NAMALWA (cell line): ENCODE data around the gene LIME1.
"Not testable (repeated sequence)": the region's sequence is repeated elsewhere in the genome, so short reads cannot be mapped to it uniquely, and the experiment has no call there.

Experiments used
- DNase-seq: peaks from one replicate; pipeline ENCODE4 v3.0.0-alpha.2; 2015; ENCODE audit warnings: low spot score

LIME1 gene

DNA sequence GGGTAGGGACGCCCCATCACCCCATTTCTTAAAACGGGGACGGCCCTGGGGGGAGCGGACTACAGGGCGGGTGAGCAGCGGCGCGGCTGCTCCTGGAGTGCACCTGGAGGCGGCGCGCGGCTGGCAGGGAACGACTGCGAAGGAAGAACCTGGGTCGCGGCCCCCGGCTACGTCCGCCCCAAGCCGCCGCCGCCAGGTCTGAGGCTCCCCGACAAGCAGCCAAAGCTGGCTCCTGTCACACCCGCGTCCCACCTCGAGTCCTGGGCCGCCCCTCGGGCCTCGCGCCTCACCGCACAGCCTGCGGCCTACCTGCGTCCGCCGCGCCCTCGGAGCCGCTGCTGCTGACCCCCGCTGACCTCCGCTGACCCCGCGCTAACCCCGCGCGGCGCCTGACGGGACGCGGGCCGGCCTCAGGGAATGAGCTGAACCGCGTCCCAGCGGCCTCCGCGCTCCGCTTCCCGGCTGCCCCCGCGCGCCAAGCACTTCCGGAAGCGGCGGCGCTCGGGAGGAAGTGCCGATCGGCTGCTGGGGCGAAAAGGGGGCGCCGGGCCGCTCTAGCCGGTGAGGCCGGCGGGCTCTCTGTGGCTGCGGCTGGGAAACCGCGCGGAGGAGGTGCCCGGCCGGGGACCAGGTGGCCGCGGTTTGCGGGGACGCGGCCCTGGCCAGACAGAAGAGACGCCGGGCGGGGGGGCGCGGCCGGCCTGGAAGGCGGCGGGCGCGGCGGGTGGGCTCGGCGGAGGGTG is 28.7 kb upstream of the LIME1 start, which contains the start of the genes ARFRP1 and ZGPAT:
ARFRP1 (minus strand) TSS at position 419 of the 743 bp plus-strand sequence. CDS start 885 bp downstream, outside the sequence.
ZGPAT (plus strand) TSS at position 482 of the 743 bp plus-strand sequence. CDS start 542 bp downstream, outside the sequence.
- DNase-seq = peak; percentile 77

- DNase-seq = no peak
Measured at GRCh38 chr20:63708301-63709148, 27.9 kb upstream of the LIME1 start.

DNA sequence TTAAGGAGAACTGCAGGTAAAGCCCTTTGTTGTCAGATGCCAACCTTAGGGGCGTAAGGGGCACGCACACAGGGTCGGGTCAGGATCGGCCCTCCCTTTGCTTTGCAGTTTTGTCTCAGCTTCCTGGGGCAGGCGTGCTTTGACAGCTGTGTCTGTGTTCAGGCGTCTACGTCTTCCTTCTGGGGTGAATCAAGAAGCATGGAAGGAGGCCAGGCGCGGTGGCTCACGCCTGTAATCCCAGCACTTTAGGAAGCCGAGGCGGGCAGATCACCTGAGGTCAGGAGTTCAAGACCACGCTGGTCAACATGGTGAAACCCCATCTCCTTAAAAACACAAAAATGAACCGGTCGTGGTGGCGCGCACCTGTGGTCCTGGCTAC is 27.3 kb upstream of the LIME1 start:
- DNase-seq = no peak

GRCh38 chr20:63711085-63711645 is 25.3 kb upstream of the LIME1 start:
- DNase-seq = no peak

- DNase-seq = no peak
Measured at GRCh38 chr20:63712191-63712590, 24.3 kb upstream of the LIME1 start.

DNA sequence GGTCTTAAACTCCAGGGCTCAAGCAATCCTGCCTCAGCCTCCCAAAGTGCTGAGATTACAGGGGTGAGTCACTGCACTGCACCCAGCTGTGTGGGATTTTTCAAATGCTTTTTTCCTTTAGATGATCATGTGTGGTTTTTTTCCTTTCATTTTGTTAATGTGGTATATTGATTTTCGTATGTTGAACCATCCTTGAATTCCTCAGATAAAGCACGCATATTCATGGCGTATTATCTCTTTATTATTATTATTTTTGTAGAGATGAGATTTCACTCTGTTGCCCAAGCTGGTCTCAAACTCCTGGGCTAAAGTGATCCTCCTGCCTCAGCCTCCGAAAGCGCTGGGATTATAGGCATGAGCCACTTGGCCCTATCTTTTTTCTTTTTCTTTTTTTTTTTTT is 21.6 kb upstream of the LIME1 start:
- DNase-seq = no peak

DNA sequence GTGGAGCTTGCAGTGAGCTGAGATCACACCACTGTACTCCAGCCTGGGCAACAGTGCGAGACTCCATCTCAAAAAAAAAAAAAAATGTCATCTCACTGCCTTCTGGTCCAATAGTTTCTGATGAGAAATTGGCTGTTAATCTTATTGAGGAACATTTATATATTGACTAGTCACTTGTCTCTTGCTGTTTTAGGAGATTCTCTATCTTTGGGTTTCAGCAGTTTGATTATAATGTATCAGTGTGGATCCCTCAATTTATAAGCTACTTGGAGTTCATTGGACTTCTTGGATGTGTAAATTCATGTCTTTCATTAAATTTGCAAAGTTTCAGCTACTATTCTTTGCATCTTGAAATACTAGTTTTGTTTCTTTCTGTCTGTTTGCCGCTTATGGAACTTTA is 17.5 kb upstream of the LIME1 start:
- DNase-seq = no peak

GRCh38 chr20:63722967-63723622 is 13.4 kb upstream of the LIME1 start:
- not testable (repeated sequence) for DNase-seq

DNA sequence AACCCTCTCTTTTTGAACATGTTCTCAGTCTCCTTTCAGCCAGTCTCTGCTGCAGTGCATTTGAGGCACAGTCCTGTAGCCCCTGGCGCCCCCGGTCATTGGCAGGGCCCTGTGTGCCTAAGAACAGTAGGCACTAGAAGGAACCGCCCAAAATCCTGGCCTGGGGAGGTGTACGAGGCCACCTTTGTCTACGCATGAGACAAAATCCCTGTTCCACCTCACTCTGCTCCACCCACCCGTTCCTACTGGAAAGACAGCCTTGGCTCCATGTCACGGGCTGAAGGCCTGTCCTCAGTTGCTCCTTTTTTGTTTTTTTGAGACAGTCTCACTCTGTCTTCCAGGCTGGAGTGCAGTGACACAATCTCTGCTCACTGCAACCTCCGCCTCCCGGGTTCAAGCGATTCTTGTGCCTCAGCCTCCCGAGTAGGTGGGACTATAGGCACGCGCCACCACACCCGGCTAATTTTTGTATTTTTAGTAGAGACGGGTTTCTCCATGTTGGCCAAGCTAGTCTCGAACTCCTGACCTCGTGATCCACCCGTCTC is 6.2 kb upstream of the LIME1 start:
- not testable (repeated sequence) for DNase-seq

DNA sequence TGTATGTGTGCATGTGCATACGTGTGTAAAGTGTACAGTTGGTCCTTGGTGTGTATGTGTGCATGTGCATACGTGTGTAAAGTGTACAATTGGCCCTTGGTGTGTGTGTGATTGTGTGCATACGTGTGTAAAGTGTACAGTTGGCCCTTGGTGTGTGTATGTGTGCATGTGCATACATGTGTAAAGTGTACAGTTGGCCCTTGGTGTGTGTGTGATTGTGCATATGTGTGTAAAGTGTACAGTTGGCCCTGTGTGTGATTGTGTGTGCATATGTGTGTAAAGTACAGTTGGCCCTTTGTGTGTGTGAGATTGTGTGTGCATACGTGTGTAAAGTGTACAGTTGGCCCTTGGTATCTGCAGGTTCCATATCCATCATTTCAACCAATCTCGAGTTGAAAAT is 5.1 kb upstream of the LIME1 start:
- DNase-seq = no peak

GRCh38 chr20:63732118-63733095 is 4.1 kb upstream of the LIME1 start:
- DNase-seq = no peak

GRCh38 chr20:63733117-63733516 is 3.3 kb upstream of the LIME1 start:
- no peak for DNase-seq

- no peak for DNase-seq
Measured at GRCh38 chr20:63733579-63734081, 2.8 kb upstream of the LIME1 start.

DNA sequence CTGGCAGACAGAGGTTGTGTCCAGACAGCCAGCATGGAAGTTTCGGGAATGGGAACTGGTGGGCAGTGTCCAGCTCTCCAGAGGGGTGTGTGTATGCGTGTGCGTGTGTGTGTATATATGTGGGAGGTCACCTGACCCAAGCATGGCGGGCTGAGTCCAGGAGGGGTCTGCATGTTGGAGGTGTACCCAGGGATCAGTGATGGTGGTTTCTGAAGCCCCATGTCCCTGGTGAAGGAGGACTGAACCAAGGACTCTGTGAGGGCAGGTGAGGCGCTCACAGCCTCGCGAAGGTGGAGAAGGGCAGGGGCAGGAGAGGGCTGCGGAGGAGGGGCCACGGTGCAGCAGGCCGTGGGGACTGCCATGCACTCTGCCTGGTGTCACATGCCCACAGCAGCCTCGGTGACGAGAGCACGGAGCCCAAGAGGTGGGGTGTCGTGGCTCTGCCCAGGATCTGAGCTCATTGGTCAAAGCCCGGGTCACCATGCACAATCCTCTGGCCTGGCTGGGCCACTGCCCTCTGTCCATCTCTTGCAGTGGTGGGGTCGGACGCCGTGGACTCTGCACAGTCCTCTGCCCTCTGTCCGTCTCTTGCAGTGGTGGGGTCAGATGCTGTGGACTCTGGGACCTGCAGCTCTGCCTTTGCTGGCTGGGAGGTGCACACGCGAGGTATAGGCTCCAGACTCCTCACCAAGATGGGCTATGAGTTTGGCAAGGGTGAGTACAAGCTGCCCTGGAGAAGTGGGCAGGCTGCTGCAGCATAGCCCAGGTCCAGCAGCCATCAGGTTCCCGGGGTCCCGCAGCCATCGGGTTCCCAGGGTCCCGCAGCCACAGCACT is 2.1 kb upstream of the LIME1 start:
- DNase-seq = no peak

GRCh38 chr20:63734946-63735858 is 1.3 kb upstream of the LIME1 start:
- no peak for DNase-seq

DNA sequence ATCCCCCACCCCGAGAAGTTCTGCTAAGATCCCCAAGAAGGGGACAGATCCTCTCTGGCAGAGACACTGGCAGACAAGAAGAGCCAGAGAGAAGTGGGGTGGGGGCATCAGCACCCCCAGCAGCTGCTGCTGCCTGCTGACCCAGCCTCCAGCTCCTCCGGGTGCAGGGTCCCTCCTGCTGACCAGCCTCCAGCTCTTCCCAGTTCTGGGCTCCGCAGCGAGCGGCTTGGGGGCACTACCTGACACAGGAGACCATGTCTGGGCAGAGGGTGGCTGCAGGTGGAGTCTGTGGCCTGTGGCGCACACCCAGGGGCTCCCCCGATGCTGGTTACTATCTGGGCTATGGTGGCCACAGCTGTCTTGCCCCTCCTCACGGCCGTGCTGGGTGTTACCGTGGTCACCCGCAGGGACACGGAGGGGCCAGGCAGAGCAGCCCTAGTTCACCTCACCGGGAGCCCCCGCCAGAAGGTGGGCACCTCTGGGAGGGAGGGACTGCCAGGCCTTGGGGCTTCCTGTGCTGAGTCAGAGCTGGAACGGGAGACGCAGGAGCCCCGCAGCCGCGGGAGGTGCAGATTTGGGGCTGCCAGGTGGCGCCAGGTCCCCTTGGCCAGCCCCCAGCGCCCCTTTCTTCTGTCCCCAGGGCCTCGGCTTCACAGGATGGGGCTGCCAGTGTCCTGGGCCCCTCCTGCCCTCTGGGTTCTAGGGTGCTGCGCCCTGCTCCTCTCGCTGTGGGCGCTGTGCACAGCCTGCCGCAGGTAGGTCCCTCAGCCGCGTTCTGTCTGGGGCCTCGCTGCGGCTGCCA is 630 bp downstream of the LIME1 start:
- peak; percentile 53 for DNase-seq

DNA sequence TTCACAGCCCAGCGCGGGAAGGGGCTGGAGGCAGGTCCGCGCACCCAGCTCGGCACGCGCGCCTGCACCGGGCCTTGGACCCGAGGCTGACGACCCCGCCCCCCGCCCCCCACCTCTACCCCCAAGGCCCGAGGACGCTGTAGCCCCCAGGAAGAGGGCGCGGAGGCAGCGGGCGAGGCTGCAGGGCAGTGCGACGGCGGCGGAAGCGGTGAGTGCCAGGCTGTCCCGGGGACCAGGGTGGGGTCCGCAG is 1.2 kb downstream of the LIME1 start:
- no peak for DNase-seq
